Measurements from ENCODE around the gene TEX48.

The TEX48 gene

DNA sequence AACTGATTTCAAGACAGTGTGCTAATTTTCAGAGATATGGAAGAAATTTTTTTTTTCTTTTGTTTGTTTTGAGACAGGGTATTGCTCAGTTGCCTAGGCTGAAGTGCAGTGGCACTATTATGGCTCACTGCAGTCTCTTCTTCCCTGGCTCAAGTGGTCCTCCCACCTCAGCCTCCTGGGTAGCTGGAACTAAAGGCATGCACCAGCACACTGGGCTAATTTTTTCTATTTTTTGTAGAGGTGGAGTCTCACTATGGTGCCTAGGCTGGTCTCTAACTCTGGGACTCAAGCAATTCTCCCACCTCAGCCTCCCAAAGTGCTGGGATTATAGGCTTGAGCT is 9.9 kb upstream of the TEX48 start:
- no peak overlapping the region for H3K9ac ChIP-seq (ENCODE audit: low read length)
- H3K4me2 ChIP-seq (ENCODE audit: low read length) = no peak overlapping the region
- no peak overlapping the region for H2AFZ ChIP-seq (ENCODE audit: low read length)
- H3K27me3 ChIP-seq (ENCODE audit: insufficient read depth, low read length) = no peaks in the 10 kb centered on the region
- H3K4me1 ChIP-seq (ENCODE audit: insufficient read depth, low read length, severe bottlenecking) = no peaks in the 10 kb centered on the region
- H3K79me2 ChIP-seq (ENCODE audit: insufficient read depth, low read length) = no peaks in the 10 kb centered on the region
- H3K9me2 ChIP-seq (ENCODE audit: low read depth, low read length) = no peaks in the 10 kb centered on the region
- no peak overlapping the region for H3K4me3 ChIP-seq (ENCODE audit: low read depth, low read length, poor library complexity, severe bottlenecking)
- TF ChIP-seq, protein P1, sequence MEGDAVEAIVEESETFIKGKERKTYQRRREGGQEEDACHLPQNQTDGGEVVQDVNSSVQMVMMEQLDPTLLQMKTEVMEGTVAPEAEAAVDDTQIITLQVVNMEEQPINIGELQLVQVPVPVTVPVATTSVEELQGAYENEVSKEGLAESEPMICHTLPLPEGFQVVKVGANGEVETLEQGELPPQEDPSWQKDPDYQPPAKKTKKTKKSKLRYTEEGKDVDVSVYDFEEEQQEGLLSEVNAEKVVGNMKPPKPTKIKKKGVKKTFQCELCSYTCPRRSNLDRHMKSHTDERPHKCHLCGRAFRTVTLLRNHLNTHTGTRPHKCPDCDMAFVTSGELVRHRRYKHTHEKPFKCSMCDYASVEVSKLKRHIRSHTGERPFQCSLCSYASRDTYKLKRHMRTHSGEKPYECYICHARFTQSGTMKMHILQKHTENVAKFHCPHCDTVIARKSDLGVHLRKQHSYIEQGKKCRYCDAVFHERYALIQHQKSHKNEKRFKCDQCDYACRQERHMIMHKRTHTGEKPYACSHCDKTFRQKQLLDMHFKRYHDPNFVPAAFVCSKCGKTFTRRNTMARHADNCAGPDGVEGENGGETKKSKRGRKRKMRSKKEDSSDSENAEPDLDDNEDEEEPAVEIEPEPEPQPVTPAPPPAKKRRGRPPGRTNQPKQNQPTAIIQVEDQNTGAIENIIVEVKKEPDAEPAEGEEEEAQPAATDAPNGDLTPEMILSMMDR (IDR thresholded peaks at IDR 0.05; ENCODE audit: low read length) = no peak
- TF ChIP-seq EZH2 (IDR thresholded peaks at IDR 0.05; ENCODE audit: borderline replicate concordance, low read length) = no peak
- H4K20me1 ChIP-seq (ENCODE audit: insufficient read depth, low read length) = no peaks in the 10 kb centered on the region
- H3F3A ChIP-seq (ENCODE audit: insufficient read depth, low read length) = no peaks in the 10 kb centered on the region
- H3K9me3 ChIP-seq (ENCODE audit: low read length) = no peaks in the 10 kb centered on the region
- no peaks in the 10 kb centered on the region for H3K36me3 ChIP-seq (ENCODE audit: insufficient read depth, low read length)
- H3K27ac ChIP-seq (ENCODE audit: low read depth, low read length, poor library complexity, severe bottlenecking) = no peak overlapping the region

DNA sequence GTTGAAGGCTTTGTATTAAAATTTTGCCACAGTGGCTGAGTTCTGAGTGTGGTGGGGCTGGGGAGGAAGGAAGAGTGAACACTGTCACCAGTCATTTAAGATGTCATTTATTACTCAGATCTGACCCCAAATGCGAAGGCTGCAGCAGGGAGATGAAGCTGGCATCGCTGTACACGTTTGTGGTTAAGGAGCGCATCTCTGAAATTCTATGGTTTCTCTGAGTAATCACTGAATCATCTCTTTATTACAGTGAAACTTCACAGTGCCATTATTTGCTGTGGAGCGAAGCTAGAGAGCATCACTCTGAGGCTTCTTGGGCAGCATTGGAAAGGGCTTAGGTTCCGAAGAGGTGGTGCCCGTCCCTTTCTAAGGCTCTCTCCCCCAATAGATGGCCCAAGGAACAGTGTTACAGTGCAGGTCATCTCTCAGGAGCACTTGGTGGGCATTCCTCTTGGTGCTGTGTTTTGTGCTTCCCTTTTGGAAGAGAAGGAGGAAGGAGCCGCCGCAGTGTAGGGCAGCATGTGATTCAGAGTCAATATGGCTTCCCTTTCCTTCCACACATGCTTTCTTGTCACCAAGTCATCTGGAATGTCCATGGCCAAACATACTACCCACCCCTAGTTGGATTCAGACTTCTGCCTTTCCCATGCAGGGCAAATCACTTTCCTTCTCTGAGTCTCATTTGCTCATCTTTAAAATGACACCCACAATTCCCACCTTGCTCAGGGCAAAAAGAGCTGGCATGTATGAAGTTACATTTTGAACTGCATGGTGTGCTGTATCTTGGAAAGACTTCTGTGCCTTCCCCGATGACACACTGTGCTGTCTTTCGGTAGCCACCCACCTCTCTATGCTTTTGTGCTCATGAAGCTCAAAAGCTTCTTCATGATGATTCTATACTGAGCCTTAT is 9.3 kb upstream of the TEX48 start:
- Histone ChIP-seq H3K4me1 (ENCODE audit: insufficient read depth, low read length, severe bottlenecking) (no peaks in the 10 kb centered on the region), H3F3A (ENCODE audit: insufficient read depth, low read length) (no peaks in the 10 kb centered on the region), H4K20me1 (ENCODE audit: insufficient read depth, low read length) (no peaks in the 10 kb centered on the region), H3K36me3 (ENCODE audit: insufficient read depth, low read length) (no peaks in the 10 kb centered on the region), H3K79me2 (ENCODE audit: insufficient read depth, low read length) (no peaks in the 10 kb centered on the region), H3K4me3 (ENCODE audit: low read depth, low read length, poor library complexity, severe bottlenecking) (no peak overlapping the region), H3K27ac (ENCODE audit: low read depth, low read length, poor library complexity, severe bottlenecking) (no peak overlapping the region), H2AFZ (ENCODE audit: low read length) (no peak overlapping the region), H3K9me2 (ENCODE audit: low read depth, low read length) (no peaks in the 10 kb centered on the region), H3K9ac (ENCODE audit: low read length) (no peak overlapping the region), H3K4me2 (ENCODE audit: low read length) (no peak overlapping the region), H3K9me3 (ENCODE audit: low read length) (no peaks in the 10 kb centered on the region), H3K27me3 (ENCODE audit: insufficient read depth, low read length) (no peaks in the 10 kb centered on the region)
- TF ChIP-seq, protein P1 (IDR thresholded peaks at IDR 0.05; ENCODE audit: low read length) = no peak
- no peak for TF ChIP-seq EZH2 (IDR thresholded peaks at IDR 0.05; ENCODE audit: borderline replicate concordance, low read length)

DNA sequence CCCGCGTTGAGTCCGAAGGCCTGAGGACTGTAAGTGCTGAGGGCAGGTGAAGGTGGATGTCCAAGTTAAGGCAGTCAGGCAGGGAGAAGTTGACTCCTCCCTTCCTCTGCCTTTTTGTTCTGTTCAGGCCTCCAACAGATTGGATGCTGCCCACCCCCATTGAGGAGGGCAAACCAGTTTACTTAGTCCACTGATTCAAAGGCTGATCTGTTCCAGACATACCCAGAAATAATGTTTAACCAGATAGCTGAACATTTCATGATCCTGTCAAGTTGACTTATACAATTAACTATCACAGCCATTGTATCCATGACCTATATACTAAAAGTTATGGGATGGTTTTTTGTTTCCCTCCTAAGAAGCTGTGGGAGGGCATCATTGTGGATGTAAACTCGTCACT is 8.3 kb upstream of the TEX48 start:
- Histone ChIP-seq H3K9ac (ENCODE audit: low read length) (no peak overlapping the region), H3K9me3 (ENCODE audit: low read length) (no peaks in the 10 kb centered on the region)

More for the DNA sequence above, 8.3 kb upstream of the TEX48 start:
- H3K36me3 ChIP-seq (ENCODE audit: insufficient read depth, low read length) = no peaks in the 10 kb centered on the region
- H2AFZ ChIP-seq (ENCODE audit: low read length) = no peak overlapping the region
- H3K79me2 ChIP-seq (ENCODE audit: insufficient read depth, low read length) = no peaks in the 10 kb centered on the region
- no peaks in the 10 kb centered on the region for H3K9me2 ChIP-seq (ENCODE audit: low read depth, low read length)
- H3K4me2 ChIP-seq (ENCODE audit: low read length) = no peak overlapping the region
- no peaks in the 10 kb centered on the region for H3F3A ChIP-seq (ENCODE audit: insufficient read depth, low read length)
- no peaks in the 10 kb centered on the region for H3K4me1 ChIP-seq (ENCODE audit: insufficient read depth, low read length, severe bottlenecking)
- H3K27me3 ChIP-seq (ENCODE audit: insufficient read depth, low read length) = no peaks in the 10 kb centered on the region
- TF ChIP-seq, protein P1 (IDR thresholded peaks at IDR 0.05; ENCODE audit: low read length) = no peak
- TF ChIP-seq EZH2 (IDR thresholded peaks at IDR 0.05; ENCODE audit: borderline replicate concordance, low read length) = no peak
- H4K20me1 ChIP-seq (ENCODE audit: insufficient read depth, low read length) = no peaks in the 10 kb centered on the region
- H3K27ac ChIP-seq (ENCODE audit: low read depth, low read length, poor library complexity, severe bottlenecking) = no peak overlapping the region
- H3K4me3 ChIP-seq (ENCODE audit: low read depth, low read length, poor library complexity, severe bottlenecking) = no peak overlapping the region

All from OCI-LY1 (cell line).